ENCODE data around the gene FBXW11.

The FBXW11 gene

DNA sequence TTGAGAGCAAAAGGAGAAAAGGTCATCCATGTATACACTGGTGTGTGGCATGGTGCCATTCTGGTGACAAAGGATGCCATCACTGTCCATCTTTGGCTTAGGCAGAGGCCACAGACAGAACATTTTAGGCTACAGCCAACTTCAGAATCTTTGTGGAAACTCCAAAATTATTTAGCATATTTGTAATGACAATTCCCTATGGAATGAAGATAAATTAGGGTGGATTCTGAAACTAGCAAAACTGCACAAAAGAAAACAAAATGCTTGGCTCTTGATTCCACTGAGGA is 92.5 kb downstream of the FBXW11 start:
- Histone ChIP-seq H3K9me3 (ENCODE audit: control insufficient read depth, insufficient read depth, low read length) (no peaks in the 10 kb centered on the region), H3K9ac (ENCODE audit: low read depth, low read length) (no peak overlapping the region), H3K4me1 (ENCODE audit: insufficient read depth, low read length) (peaks cover 19% of the 10 kb centered on the region), H3K36me3 (ENCODE audit: insufficient read depth, low read length) (no peaks in the 10 kb centered on the region)

DNA sequence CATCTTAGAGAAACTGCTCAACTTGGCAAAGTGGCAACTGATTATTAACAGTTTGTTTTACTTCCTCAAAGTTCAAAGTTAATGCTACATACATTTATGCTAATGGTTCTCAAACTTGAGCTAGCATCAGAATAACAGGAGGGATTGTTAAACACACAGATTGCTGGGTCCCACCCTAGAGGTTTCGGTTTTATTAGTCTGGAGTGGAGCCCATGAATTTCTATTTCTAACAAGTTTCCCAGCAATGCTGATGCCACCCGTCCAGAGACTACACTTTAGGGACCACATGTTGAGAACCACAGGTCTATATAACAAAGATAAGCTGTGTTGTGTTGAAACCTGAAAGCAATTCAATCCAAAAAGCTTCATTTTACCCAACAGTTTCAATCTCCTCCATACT is 95.3 kb downstream of the FBXW11 start:
- Histone ChIP-seq H3K36me3 (ENCODE audit: insufficient read depth, low read length) (no peaks in the 10 kb centered on the region), H3K4me1 (ENCODE audit: insufficient read depth, low read length) (peaks cover 24% of the 10 kb centered on the region), H3K9ac (ENCODE audit: low read depth, low read length) (no peak overlapping the region), H3K9me3 (ENCODE audit: control insufficient read depth, insufficient read depth, low read length) (no peaks in the 10 kb centered on the region)

DNA sequence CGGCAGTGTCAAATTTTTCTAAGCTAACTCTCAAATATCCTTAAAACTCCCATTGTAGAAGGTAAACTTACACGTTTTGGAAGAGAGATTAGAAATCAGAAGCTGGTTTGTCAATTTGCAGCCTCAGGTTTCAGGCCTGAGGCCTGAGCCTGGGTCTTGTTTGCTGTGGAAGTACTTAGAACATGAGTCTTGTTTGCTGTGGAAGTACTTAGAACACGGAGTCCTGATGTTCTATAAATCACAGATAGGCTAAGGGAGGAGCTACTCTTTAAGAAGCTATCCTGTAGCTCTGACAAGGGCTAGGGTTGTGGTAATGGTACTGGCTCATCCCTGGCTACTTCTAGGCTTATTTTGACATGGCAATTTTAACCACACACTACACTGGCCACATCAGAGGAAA is 97.8 kb downstream of the FBXW11 start:
- Histone ChIP-seq H3K9ac (ENCODE audit: low read depth, low read length) (no peak overlapping the region), H3K4me1 (ENCODE audit: insufficient read depth, low read length) (peaks cover 21% of the 10 kb centered on the region), H3K36me3 (ENCODE audit: insufficient read depth, low read length) (no peaks in the 10 kb centered on the region), H3K9me3 (ENCODE audit: control insufficient read depth, insufficient read depth, low read length) (no peaks in the 10 kb centered on the region)

DNA sequence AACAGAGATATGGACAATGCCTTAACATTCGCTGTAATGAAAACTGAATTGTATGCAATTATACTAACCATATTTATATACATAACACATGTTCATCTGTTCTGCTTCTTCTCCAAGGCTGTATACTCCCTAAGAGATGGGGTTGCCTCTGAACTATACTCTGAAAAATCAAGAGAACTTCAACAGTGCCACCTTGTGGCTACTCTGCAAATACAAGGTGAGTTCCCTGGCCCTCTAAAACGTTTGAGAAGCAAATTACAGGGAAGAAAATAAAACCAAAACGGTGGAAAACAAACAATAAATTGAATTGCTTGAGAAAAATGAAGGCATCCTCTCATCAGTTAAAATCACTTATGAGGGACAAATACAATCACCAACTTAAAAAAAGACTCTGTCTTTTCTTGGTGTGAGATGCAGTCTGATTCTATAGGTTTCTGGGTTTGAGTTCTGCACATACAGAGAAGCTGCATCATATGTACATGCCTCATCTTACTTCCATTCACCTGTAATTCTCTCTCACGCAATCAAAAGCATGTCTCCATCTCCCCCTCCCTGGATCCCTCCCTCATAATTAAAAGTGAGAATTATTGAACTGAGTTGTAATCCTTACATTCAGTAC is 98.6 kb downstream of the FBXW11 start:
- Histone ChIP-seq H3K4me1 (ENCODE audit: insufficient read depth, low read length) (peaks cover 16% of the 10 kb centered on the region), H3K36me3 (ENCODE audit: insufficient read depth, low read length) (no peaks in the 10 kb centered on the region), H3K9me3 (ENCODE audit: control insufficient read depth, insufficient read depth, low read length) (no peaks in the 10 kb centered on the region), H3K9ac (ENCODE audit: low read depth, low read length) (no peak overlapping the region)

DNA sequence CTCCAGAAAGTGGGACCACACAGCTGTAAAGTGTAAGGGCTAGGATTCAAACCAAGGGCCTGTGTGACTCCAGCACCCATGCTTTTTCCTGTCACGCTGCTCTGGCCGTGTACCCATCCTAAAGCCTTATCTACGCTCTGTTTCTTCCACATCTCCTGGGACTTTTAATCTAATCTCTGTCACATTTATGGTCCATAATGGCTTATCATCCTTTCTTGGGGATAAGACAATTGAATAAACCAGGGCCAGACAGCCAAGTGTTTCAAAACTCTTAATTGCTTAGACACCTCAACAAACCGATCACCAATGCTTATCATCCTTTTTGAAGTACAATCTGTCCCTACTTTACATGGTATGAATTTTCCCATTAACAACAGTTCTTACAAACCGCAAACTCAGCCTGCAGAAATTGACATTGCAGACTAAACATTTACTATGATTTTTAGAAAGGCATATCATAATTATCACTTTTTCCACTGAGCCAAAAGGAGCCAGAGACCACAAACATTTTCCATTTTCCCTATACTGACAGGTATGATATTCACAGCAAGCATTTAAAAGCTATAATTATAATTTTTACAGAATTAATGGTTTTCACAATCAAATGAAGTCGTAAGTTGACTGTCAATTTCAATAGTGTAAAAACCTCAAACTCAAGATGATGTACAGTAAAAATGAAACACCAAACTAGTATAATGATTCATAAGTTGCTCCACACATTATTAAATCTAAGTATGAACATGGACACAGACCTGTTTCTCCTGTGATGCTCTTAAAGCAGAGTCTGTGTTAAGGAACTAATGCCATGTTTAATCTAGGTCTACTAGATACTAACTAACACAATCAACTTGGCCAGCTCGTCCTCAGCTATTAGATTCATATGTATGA is 99.5 kb downstream of the FBXW11 start:
- no peaks in the 10 kb centered on the region for H3K36me3 ChIP-seq (ENCODE audit: insufficient read depth, low read length)
- H3K4me1 ChIP-seq (ENCODE audit: insufficient read depth, low read length), result peaks cover 16% of the 10 kb centered on the region
- H3K9ac ChIP-seq (ENCODE audit: low read depth, low read length), result no peak overlapping the region
- no peaks in the 10 kb centered on the region for H3K9me3 ChIP-seq (ENCODE audit: control insufficient read depth, insufficient read depth, low read length)

DNA sequence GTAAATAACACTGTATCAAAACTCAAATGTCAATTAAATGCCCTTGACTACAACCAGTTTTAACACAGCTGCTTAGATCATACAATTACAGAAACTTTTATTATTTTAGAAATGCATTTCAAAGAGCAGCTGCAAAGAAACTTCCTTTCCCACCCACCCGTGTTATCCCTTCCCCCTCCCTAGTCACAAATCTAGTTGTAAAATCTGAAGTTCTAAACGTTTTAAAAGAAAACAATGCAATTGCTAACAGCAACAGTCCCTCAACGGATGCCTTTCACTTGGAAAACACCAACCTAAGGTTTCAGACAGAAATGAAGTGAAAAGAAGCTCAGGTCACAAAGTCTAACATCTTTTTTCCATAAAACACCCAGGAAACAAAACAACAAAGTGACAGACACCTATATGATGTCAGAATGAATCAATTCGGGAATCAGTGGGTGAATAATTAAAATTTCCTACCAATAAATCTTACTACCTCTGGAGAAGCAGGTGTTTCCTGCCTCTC is 100.3 kb downstream of the FBXW11 start:
- Histone ChIP-seq H3K4me1 (ENCODE audit: insufficient read depth, low read length) (peaks cover 11% of the 10 kb centered on the region), H3K9me3 (ENCODE audit: control insufficient read depth, insufficient read depth, low read length) (no peaks in the 10 kb centered on the region), H3K9ac (ENCODE audit: low read depth, low read length) (no peak overlapping the region), H3K36me3 (ENCODE audit: insufficient read depth, low read length) (no peaks in the 10 kb centered on the region)

DNA sequence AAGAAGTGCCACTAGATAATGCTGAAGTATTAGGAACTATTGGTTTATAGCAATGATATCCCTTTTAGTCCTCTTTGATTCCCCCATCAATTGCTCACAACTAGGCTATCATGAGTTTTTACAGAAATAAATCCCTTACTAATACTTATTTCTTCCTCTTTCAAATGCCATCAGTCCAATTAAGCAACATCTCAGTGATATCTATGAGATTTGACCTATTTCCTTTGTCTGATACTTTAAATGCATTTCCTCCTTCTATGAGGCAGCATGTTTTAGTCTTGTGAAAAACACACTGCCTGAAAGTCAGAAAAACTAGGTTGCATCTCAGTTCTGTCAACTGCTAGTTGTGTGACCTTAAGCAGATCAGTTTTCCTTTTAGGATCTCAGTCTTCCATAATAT is 101.6 kb downstream of the FBXW11 start:
- Histone ChIP-seq H3K9me3 (ENCODE audit: control insufficient read depth, insufficient read depth, low read length) (no peaks in the 10 kb centered on the region), H3K9ac (ENCODE audit: low read depth, low read length) (no peak overlapping the region), H3K36me3 (ENCODE audit: insufficient read depth, low read length) (no peaks in the 10 kb centered on the region), H3K4me1 (ENCODE audit: insufficient read depth, low read length) (peaks cover 20% of the 10 kb centered on the region)

DNA sequence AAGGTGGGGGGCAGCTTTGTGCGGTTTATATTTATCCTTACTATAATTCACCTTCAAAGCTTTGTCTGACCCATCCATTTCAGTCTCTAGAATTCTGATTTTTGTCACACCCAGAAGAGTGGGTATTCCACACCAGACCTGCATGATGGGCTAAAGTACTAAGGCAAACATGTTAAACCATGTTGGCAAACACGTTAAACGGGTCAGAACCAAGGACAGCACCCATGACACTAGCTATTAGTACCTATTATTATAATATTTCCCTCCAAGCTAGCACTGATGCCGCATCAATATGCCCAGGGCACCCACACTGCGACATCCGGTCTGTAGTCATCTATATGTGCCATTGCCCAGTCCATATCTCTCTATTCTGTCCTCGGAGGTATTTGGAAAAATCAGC is 104.7 kb downstream of the FBXW11 start:
- no peaks in the 10 kb centered on the region for H3K9me3 ChIP-seq (ENCODE audit: control insufficient read depth, insufficient read depth, low read length)
- no peak overlapping the region for H3K9ac ChIP-seq (ENCODE audit: low read depth, low read length)
- peaks cover 7% of the 10 kb centered on the region; the same call in 1 of the 2 replicates for H3K36me3 ChIP-seq (ENCODE audit: insufficient read depth, low read length)
- peaks cover 20% of the 10 kb centered on the region for H3K4me1 ChIP-seq (ENCODE audit: insufficient read depth, low read length)

DNA sequence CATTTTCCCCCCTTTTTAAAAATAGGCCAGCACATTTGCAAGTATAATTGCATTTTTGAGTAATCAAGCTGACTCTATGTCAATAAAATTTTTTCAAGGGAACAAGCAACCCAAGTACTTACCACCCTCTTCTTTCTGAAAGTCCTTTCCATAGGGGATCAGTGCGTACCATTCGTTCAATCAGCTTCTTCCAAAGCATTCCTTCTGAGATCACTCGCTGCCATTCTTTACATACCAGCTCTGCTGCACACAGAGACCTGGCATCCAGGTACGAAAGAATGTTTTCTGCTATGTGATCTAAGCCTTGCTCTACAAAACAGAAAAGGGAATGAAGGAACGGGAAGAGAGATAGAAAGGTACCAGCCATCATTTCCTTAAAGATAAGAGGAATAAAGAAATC is 106.6 kb downstream of the FBXW11 start:
- Histone ChIP-seq H3K9ac (ENCODE audit: low read depth, low read length) (no peak overlapping the region), H3K4me1 (ENCODE audit: insufficient read depth, low read length) (peaks cover 8% of the 10 kb centered on the region; the same call in 1 of the 2 replicates), H3K9me3 (ENCODE audit: control insufficient read depth, insufficient read depth, low read length) (no peaks in the 10 kb centered on the region), H3K36me3 (ENCODE audit: insufficient read depth, low read length) (peaks cover 8% of the 10 kb centered on the region; the same call in 1 of the 2 replicates)

DNA sequence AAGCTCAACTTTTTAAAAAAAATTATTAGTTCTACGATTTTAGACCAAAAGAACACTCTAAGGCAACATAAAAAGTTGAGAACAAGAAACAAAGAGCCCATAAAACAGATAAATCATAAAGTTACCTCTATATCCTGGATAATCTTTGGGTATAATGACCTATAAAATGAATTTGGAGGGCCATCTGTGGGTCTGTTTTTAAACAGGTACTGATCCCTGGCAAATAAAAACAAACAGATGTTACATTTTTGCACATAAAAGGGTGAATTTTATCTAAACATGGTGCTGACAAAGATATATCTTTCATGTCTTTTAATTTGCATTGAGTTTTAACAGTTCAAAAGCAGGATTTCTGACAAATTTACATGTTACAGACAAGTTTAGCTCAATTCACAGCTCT is 107.6 kb downstream of the FBXW11 start:
- H3K36me3 ChIP-seq (ENCODE audit: insufficient read depth, low read length), result peaks cover 8% of the 10 kb centered on the region; the same call in 1 of the 2 replicates

DNA sequence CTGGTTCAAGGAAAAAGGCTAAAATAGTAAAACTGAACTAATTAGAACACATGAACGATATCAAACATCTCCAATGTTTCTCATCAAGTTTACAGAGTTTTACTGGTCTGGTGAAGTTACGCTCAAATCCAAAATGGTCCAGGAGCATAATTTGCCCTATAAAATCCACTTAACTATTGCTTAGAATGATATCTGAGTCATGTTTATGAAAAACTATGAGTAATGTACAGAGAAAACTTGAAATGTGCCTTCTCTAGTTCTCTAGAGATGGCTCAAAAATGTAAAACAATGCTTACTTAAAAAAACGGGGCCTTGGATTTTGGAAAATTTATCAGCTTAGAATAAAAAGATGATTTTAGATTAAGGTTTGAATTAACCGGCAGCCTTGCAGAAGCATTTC is 108.1 kb downstream of the FBXW11 start:
- H3K9me3 ChIP-seq (ENCODE audit: control insufficient read depth, insufficient read depth, low read length), result no peaks in the 10 kb centered on the region
- H3K4me1 ChIP-seq (ENCODE audit: insufficient read depth, low read length), result peaks cover 8% of the 10 kb centered on the region; the same call in 1 of the 2 replicates
- H3K9ac ChIP-seq (ENCODE audit: low read depth, low read length), result no peak overlapping the region
- peaks cover 8% of the 10 kb centered on the region; the same call in 1 of the 2 replicates for H3K36me3 ChIP-seq (ENCODE audit: insufficient read depth, low read length)

More for the DNA sequence above, 107.6 kb downstream of the FBXW11 start:
- H3K4me1 ChIP-seq (ENCODE audit: insufficient read depth, low read length), result peaks cover 8% of the 10 kb centered on the region; the same call in 1 of the 2 replicates
- H3K9me3 ChIP-seq (ENCODE audit: control insufficient read depth, insufficient read depth, low read length), result no peaks in the 10 kb centered on the region
- H3K9ac ChIP-seq (ENCODE audit: low read depth, low read length), result no peak overlapping the region

DNA sequence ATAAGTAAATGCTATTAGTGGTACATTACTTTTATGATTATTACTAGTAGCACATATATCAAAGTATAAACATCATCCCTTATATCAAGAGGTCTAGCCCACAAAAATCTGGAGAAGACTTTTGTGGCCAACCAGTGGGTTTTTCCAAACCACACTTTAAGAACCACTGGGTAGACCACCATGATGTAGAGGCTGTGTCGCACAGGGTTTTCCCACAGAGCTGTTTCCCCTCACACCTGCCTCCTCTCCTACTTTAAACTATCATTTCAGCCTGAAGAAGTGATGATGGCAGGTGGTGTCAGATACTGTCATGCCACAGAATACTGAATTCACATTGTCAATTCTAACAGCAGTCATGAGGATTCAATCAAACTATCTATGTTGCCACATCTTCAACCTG is 109.2 kb downstream of the FBXW11 start:
- Histone ChIP-seq H3K9ac (ENCODE audit: low read depth, low read length) (no peak overlapping the region), H3K9me3 (ENCODE audit: control insufficient read depth, insufficient read depth, low read length) (no peaks in the 10 kb centered on the region), H3K36me3 (ENCODE audit: insufficient read depth, low read length) (peaks cover 8% of the 10 kb centered on the region), H3K4me1 (ENCODE audit: insufficient read depth, low read length) (peaks cover 8% of the 10 kb centered on the region; the same call in 1 of the 2 replicates)

DNA sequence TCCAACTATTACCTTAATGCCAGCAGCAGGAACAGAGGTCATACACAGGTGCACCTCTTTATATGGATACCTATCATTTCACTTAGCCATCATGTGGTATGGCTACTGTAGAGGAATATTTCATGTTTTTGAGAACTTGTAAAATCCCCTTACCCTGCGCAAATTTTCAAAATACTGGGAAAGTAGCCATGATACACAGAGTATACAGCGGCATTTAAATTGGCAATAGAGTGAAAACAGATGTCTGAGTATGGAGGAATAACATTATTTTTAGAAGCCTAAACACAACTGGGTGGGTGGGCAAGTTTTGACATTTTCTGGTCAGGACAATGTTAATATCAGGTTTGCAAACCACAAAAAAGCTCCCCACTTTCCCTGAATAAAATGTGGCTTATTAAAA is 111.4 kb downstream of the FBXW11 start:
- Histone ChIP-seq H3K9me3 (ENCODE audit: control insufficient read depth, insufficient read depth, low read length) (no peaks in the 10 kb centered on the region), H3K4me1 (ENCODE audit: insufficient read depth, low read length) (peaks cover under 1% of the 10 kb centered on the region; the same call in 1 of the 2 replicates), H3K36me3 (ENCODE audit: insufficient read depth, low read length) (peaks cover 12% of the 10 kb centered on the region), H3K9ac (ENCODE audit: low read depth, low read length) (no peak overlapping the region)

DNA sequence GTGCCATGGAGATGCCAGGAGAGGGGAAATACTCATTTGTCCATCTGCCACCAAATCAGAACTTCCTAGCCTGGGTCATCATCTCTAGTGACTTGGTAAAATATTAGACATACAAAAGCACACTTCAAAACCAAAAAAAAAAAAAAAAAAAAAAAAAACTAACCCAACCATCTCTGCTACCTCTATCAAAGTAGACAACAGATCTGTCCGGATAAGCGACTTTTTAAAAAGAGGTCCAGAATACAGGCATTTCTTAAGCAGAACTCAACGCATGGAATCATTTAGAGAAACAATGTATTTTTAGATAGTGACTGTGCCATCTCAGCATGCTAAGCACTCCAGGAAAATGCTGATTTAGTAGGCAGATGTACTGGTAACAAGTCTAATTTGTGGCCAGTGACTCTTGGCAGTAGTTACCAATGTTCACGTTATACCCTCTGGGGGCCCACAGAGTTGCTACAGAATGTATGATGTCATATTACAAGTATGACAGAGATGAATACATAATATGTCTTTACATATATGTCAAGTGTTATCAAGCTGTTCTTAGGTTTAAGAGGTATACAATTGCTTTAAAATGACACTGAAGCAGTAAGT is 113.0 kb downstream of the FBXW11 start:
- peaks cover 11% of the 10 kb centered on the region for H3K36me3 ChIP-seq (ENCODE audit: insufficient read depth, low read length)
- H3K9me3 ChIP-seq (ENCODE audit: control insufficient read depth, insufficient read depth, low read length), result no peaks in the 10 kb centered on the region
- no peak overlapping the region for H3K9ac ChIP-seq (ENCODE audit: low read depth, low read length)
- no peaks in the 10 kb centered on the region for H3K4me1 ChIP-seq (ENCODE audit: insufficient read depth, low read length)

All from ES-I3 (cell line).